ENCODE measurements around the gene OPCML. TPM values are rescaled to one million over a fixed set of nuclear protein-coding genes. Genes with fewer than 3 reads are reported as not detected.

Gene OPCML
- total and polyA plus RNA-seq, 2 donors (not counting 1 experiment from before 2014, with no cell fraction given): 0.99 to 2.8 TPM

GRCh38 chr11:132504501-132505041 lies 1027.7 kb downstream of the OPCML start:
- TF ChIP-seq EZH2 (IDR thresholded peaks at IDR 0.05; ENCODE audit: low read length, missing control alignments): no peak
- Histone ChIP-seq H3K9ac (ENCODE audit: insufficient read depth, low read length) (no peak overlapping the region), H3K27ac (ENCODE audit: insufficient read depth, low read length) (no peak overlapping the region), H3K36me3 (ENCODE audit: control insufficient read depth, insufficient read depth, low read length) (no peaks in the 10 kb centered on the region), H3K9me3 (ENCODE audit: control insufficient read depth, insufficient read depth, low read depth, low read length) (no peaks in the 10 kb centered on the region), H3K4me3 (replicated peaks in 1 of 4; ENCODE audit: control extremely low read depth in 1 of 4, insufficient read depth in 1 of 4, low read depth in 3 of 4, low read length in 4 of 4) (no peak overlapping the region), H3K27me3 (ENCODE audit: control insufficient read depth, insufficient read depth, low read length) (no peaks in the 10 kb centered on the region), H4K20me1 (ENCODE audit: control insufficient read depth, extremely low read depth, insufficient read depth, low read length) (no peaks in the 10 kb centered on the region), H3K79me2 (ENCODE audit: control insufficient read depth, insufficient read depth, low read length) (no peaks in the 10 kb centered on the region), H3K4me1 (ENCODE audit: control insufficient read depth, extremely low read depth, insufficient read depth, low read length) (no peaks in the 10 kb centered on the region), H2AFZ (ENCODE audit: low read length) (no peak overlapping the region), H3K4me2 (ENCODE audit: extremely low read depth, insufficient read depth, low read length) (no peak overlapping the region)
- DNase-seq (ENCODE audit: low read depth in 2 of 2): no peak

- Histone ChIP-seq H3K4me3 (replicated peaks in 1 of 4; ENCODE audit: control extremely low read depth in 1 of 4, insufficient read depth in 1 of 4, low read depth in 3 of 4, low read length in 4 of 4) (no peak overlapping the region), H3K36me3 (ENCODE audit: control insufficient read depth, insufficient read depth, low read length) (no peaks in the 10 kb centered on the region)
These were observed 1030.9 kb downstream of the OPCML start for GRCh38 chr11:132501356-132501755.

GRCh38 chr11:132499661-132500060 lies 1032.6 kb downstream of the OPCML start:
- no peak overlapping the region for H2AFZ ChIP-seq (ENCODE audit: low read length)

More at GRCh38 chr11:132501356-132501755, 1030.9 kb downstream of the OPCML start:
- Histone ChIP-seq H3K9me3 (ENCODE audit: control insufficient read depth, insufficient read depth, low read depth, low read length) (no peaks in the 10 kb centered on the region), H3K9ac (ENCODE audit: insufficient read depth, low read length) (no peak overlapping the region), H3K4me1 (ENCODE audit: control insufficient read depth, extremely low read depth, insufficient read depth, low read length) (no peaks in the 10 kb centered on the region), H3K27ac (ENCODE audit: insufficient read depth, low read length) (no peak overlapping the region), H3K4me2 (ENCODE audit: extremely low read depth, insufficient read depth, low read length) (no peak overlapping the region), H3K79me2 (ENCODE audit: control insufficient read depth, insufficient read depth, low read length) (no peaks in the 10 kb centered on the region), H4K20me1 (ENCODE audit: control insufficient read depth, extremely low read depth, insufficient read depth, low read length) (no peaks in the 10 kb centered on the region), H3K27me3 (ENCODE audit: control insufficient read depth, insufficient read depth, low read length) (no peaks in the 10 kb centered on the region), H2AFZ (ENCODE audit: low read length) (no peak overlapping the region)
- no peak for DNase-seq (ENCODE audit: low read depth in 2 of 2)
- TF ChIP-seq, protein P1, sequence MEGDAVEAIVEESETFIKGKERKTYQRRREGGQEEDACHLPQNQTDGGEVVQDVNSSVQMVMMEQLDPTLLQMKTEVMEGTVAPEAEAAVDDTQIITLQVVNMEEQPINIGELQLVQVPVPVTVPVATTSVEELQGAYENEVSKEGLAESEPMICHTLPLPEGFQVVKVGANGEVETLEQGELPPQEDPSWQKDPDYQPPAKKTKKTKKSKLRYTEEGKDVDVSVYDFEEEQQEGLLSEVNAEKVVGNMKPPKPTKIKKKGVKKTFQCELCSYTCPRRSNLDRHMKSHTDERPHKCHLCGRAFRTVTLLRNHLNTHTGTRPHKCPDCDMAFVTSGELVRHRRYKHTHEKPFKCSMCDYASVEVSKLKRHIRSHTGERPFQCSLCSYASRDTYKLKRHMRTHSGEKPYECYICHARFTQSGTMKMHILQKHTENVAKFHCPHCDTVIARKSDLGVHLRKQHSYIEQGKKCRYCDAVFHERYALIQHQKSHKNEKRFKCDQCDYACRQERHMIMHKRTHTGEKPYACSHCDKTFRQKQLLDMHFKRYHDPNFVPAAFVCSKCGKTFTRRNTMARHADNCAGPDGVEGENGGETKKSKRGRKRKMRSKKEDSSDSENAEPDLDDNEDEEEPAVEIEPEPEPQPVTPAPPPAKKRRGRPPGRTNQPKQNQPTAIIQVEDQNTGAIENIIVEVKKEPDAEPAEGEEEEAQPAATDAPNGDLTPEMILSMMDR (conservative IDR thresholded peaks at IDR 0.05 in 1 of 2, IDR thresholded peaks at IDR 0.05 in 1 of 2; ENCODE audit: low read depth in 1 of 2, low read length in 2 of 2): no peak
- TF ChIP-seq EZH2 (IDR thresholded peaks at IDR 0.05; ENCODE audit: low read length, missing control alignments): no peak

More at GRCh38 chr11:132499661-132500060, 1032.6 kb downstream of the OPCML start:
- Histone ChIP-seq H4K20me1 (ENCODE audit: control insufficient read depth, extremely low read depth, insufficient read depth, low read length) (no peaks in the 10 kb centered on the region), H3K4me2 (ENCODE audit: extremely low read depth, insufficient read depth, low read length) (no peak overlapping the region), H3K27me3 (ENCODE audit: control insufficient read depth, insufficient read depth, low read length) (no peaks in the 10 kb centered on the region), H3K36me3 (ENCODE audit: control insufficient read depth, insufficient read depth, low read length) (no peaks in the 10 kb centered on the region), H3K4me3 (replicated peaks in 1 of 4; ENCODE audit: control extremely low read depth in 1 of 4, insufficient read depth in 1 of 4, low read depth in 3 of 4, low read length in 4 of 4) (no peak overlapping the region), H3K79me2 (ENCODE audit: control insufficient read depth, insufficient read depth, low read length) (no peaks in the 10 kb centered on the region), H3K9ac (ENCODE audit: insufficient read depth, low read length) (no peak overlapping the region), H3K9me3 (ENCODE audit: control insufficient read depth, insufficient read depth, low read depth, low read length) (no peaks in the 10 kb centered on the region), H3K27ac (ENCODE audit: insufficient read depth, low read length) (no peak overlapping the region), H3K4me1 (ENCODE audit: control insufficient read depth, extremely low read depth, insufficient read depth, low read length) (no peaks in the 10 kb centered on the region)
- TF ChIP-seq, protein P1 (conservative IDR thresholded peaks at IDR 0.05 in 1 of 2, IDR thresholded peaks at IDR 0.05 in 1 of 2; ENCODE audit: low read depth in 1 of 2, low read length in 2 of 2): no peak
- TF ChIP-seq EZH2 (IDR thresholded peaks at IDR 0.05; ENCODE audit: low read length, missing control alignments): no peak
- no peak for DNase-seq (ENCODE audit: low read depth in 2 of 2)
